Measurements from ENCODE around the gene EXOC4.
A peak's percentile ranks its signal among the peaks of the same experiment; 100 is the strongest.

EXOC4 gene

GRCh38 chr7:133549633-133550032 lies 296.8 kb downstream of the EXOC4 start:
- DNase-seq = no peak

- DNase-seq = no peak
These were observed 297.3 kb downstream of the EXOC4 start for GRCh38 chr7:133550145-133550544.

GRCh38 chr7:133550811-133551210 lies 297.9 kb downstream of the EXOC4 start:
- no peak for DNase-seq

- peak; percentile 81 for DNase-seq
These were observed 298.6 kb downstream of the EXOC4 start for GRCh38 chr7:133551466-133551865.

GRCh38 chr7:133552079-133552478 lies 299.2 kb downstream of the EXOC4 start:
- no peak for DNase-seq

GRCh38 chr7:133554330-133554729 lies 301.5 kb downstream of the EXOC4 start:
- DNase-seq = no peak

GRCh38 chr7:133556048-133556447 lies 303.2 kb downstream of the EXOC4 start:
- no peak for DNase-seq

- no peak for DNase-seq
These were observed 303.7 kb downstream of the EXOC4 start for GRCh38 chr7:133556553-133556952.

GRCh38 chr7:133560900-133561299 lies 308.0 kb downstream of the EXOC4 start:
- peak; percentile 58 for DNase-seq

GRCh38 chr7:133561396-133561795 lies 308.5 kb downstream of the EXOC4 start:
- no peak for DNase-seq

- DNase-seq = no peak
These were observed 309.7 kb downstream of the EXOC4 start for GRCh38 chr7:133562621-133563020.

- DNase-seq = no peak
These were observed 310.4 kb downstream of the EXOC4 start for GRCh38 chr7:133563251-133563650.

GRCh38 chr7:133564484-133564883 lies 311.6 kb downstream of the EXOC4 start:
- no peak for DNase-seq

- DNase-seq = no peak
These were observed 315.7 kb downstream of the EXOC4 start for GRCh38 chr7:133568544-133568943.

GRCh38 chr7:133570321-133570720 lies 317.4 kb downstream of the EXOC4 start:
- DNase-seq = peak; percentile 41

- no peak for DNase-seq
These were observed 318.2 kb downstream of the EXOC4 start for GRCh38 chr7:133571076-133571475.

- no peak for DNase-seq
These were observed 319.2 kb downstream of the EXOC4 start for GRCh38 chr7:133572087-133572486.

- DNase-seq = peak; percentile 72
These were observed 320.0 kb downstream of the EXOC4 start for GRCh38 chr7:133572843-133573242.

GRCh38 chr7:133573554-133574265 lies 320.8 kb downstream of the EXOC4 start:
- DNase-seq = no peak

GRCh38 chr7:133575726-133576440 lies 323.0 kb downstream of the EXOC4 start:
- DNase-seq = peak; percentile 87

- no peak for DNase-seq
These were observed 323.8 kb downstream of the EXOC4 start for GRCh38 chr7:133576612-133577168.

- DNase-seq = no peak
These were observed 330.1 kb downstream of the EXOC4 start for GRCh38 chr7:133582766-133583523.

- DNase-seq = no peak
These were observed 330.8 kb downstream of the EXOC4 start for GRCh38 chr7:133583545-133584171.

Data from NCI-H2171 treated with DMSO at 0.1 percent for 48 hours (cell line).